ENCODE measurements around the gene CDIPT.

The CDIPT gene

GRCh38 chr16:29825145-29826044, 37.6 kb downstream of the CDIPT start:
- peak; percentile 51 for DNase-seq (ENCODE audit: low spot score)

DNA sequence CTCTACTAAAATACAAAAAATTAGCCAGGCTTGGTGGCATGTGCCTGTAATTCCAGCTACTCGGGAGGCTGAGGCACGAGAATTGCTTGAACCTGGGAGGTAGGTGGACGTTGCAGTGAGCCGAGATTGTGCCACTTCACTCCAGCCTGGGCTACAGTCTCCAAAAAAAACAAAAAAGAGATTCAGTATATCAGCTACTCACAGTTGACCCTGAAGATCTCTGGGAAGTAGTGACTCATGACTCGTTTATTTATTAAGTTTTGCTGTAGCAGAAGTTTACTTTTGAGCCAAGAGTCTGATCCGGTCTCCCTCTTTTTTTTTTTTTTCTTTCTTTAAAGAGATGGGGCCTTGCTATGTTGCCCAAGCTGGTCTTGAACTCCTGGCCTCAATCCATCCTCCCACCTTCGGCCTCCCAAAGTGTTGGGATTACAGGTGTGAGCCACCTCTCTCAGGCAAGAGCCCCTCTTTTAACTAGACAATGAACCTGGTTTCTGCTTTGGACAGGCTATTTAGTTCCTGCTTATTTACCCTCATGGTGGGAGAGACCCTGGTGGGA, 38.4 kb downstream of the CDIPT start:
- no peak for DNase-seq (ENCODE audit: low spot score)

GRCh38 chr16:29821643-29822115, 41.3 kb downstream of the CDIPT start:
- DNase-seq (ENCODE audit: low spot score): no peak

DNA sequence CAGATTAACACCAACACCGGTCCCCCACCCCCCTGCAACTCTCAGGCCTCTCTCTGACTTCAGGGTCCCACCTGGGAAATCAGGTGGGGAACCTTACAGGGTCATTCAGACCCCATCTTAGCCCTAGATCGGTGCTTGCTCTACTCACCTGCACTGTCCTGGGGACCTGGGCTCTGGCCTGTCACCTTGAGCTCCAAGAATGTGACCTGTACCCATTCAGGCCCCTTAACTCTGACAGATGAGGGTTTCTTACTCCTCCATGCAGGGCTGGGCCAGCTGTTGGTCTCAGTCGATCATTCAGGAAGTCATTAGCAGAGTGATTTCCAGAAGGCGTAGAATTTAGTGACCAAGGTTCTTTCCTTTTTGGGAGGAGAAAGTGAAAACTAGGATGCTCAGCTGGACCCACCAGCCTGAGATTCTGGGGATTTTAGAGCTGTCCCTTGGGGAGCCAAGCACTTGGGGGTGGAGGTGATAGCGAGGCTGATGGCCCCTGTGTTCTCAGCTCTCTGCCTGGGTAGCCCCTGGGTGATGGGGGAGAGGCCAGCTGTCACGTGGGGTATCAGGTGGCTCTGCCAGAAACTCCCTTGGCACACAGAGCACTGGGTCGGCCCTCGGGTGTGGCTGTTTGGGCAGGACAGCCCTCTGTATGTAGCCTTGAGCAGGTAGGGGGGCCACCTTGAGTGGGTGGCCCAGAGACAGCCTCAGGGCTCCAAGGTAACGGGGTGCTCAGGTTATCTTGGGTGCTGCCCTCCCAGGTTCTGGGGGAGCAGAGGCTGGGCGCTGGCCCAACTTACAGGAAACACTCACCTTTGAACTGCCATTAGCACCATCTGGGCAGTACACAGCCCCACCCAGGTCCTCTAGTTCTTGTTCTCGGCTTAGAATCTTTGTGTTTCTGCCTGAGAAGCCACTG, 42.0 kb downstream of the CDIPT start:
- peak; percentile 62 for DNase-seq (ENCODE audit: low spot score)

DNA sequence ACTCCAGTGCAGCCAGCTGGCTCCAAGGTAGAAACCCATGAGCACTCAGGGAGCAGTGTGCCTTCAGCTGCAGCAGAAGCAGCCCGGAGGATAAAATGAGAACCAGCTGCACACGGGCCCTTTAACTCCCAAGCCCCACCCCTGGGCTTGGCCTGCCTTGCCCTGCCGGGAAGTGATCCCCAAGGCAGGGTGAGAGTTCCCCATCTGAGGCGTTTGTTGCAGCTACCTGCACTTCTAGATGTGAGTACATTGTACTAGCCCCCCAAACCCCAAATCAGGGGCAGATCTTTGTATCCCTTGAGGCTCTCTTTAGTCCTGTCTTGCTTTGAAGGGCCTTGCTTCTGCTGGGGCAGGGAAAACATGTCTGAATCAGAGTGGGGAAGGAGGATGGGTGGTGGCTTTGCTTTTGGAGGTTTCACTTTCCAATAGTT, 42.7 kb downstream of the CDIPT start, which contains the start of gene MVP:
Gene MVP (plus strand): TSS at position 192 of the 431 bp plus-strand sequence. CDS start 10,088 bp downstream, outside the sequence.
- peak; percentile 55 for DNase-seq (ENCODE audit: low spot score)

DNA sequence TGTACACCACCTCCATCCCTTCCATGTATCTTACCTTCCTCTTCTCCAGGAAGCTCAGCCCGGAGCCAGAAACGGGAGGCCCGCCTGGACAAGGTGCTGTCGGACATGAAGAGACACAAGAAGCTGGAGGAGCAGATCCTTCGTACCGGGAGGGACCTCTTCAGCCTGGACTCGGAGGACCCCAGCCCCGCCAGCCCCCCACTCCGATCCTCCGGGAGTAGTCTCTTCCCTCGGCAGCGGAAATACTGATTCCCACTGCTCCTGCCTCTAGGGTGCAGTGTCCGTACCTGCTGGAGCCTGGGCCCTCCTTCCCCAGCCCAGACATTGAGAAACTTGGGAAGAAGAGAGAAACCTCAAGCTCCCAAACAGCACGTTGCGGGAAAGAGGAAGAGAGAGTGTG, 43.5 kb downstream of the CDIPT start:
- no peak for DNase-seq (ENCODE audit: low spot score)

- no peak for DNase-seq (ENCODE audit: low spot score)
These were observed 44.9 kb downstream of the CDIPT start for GRCh38 chr16:29818082-29818481.

DNA sequence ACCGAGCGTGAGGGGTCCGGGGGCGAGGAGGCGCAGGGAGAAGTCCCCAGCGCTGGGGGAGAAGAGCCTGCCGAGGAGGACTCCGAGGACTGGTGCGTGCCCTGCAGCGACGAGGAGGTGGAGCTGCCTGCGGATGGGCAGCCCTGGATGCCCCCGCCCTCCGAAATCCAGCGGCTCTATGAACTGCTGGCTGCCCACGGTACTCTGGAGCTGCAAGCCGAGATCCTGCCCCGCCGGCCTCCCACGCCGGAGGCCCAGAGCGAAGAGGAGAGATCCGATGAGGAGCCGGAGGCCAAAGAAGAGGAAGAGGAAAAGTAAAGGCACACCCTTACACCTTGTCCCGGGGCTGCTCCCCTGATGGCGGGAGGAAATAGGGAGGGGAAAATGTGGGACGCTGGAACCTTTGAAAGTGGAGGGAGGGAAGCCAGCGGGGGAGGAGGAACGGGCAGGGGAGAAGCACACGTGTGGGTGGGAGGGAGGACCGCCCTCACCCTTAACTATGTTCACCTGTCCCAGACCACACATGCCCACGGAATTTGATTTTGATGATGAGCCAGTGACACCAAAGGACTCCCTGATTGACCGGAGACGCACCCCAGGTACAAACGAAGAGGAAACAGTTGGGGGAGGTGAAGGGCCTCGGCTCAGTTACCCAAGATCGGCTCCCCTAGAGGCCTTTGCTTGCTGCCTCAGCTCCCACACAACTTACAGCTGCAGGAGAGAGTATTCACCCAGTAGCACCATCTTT, 46.2 kb downstream of the CDIPT start:
- DNase-seq (ENCODE audit: low spot score): peak; percentile 38

- DNase-seq (ENCODE audit: low spot score): peak; percentile 100
These were observed 47.0 kb downstream of the CDIPT start, which contains the start of gene PAGR1 for GRCh38 chr16:29815793-29816693. Gene PAGR1, plus strand, starts transcription at chr16:29816152. Its CDS starts 374 bp downstream, at chr16:29816526.

DNA sequence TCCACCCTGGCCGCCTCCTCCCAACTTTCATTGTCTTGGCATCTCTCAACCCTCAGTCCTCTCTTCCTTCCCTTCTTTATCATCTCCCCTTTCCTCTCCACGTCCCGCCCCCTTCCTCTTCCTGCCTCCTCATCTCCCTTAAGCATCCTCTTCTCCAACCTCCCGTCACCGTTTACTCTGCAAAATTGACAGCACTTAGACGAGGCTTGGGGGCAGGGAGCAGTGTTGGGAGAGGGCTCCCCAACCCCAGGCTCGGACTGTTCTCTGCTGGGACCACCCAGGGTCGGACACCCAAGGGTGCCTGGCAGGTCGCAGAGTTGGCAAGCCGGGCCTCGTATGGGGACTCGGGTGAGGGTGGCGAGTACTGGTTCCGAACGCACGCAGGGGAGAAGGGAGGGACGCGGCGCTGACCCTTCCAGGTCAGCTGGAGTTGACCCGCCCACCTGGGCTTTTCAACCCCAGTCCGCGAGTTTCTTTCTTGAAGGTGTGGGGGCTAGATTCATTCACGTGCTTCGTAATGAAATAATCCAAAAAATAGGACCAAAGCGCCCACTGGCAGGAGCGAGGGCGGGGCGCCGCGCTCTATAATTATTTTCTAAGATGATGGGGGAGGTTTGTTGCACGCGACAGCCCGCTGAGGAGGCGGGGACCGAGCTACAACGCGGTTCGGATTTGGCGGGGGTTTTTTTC, 47.8 kb downstream of the CDIPT start:
- peak; percentile 35 for DNase-seq (ENCODE audit: low spot score)

GRCh38 chr16:29814592-29814991, 48.4 kb downstream of the CDIPT start:
- no peak for DNase-seq (ENCODE audit: low spot score)

- DNase-seq (ENCODE audit: low spot score): no peak
These were observed 49.1 kb downstream of the CDIPT start for GRCh38 chr16:29813644-29814562.

- DNase-seq (ENCODE audit: low spot score): no peak
These were observed 50.0 kb downstream of the CDIPT start for GRCh38 chr16:29812754-29813643.

- peak; percentile 53 for DNase-seq (ENCODE audit: low spot score)
These were observed 50.9 kb downstream of the CDIPT start, which contains the start of gene PRRT2 for GRCh38 chr16:29811896-29812665. Gene PRRT2, plus strand, starts transcription at chr16:29812193. Its CDS starts 862 bp downstream, at chr16:29813055.

- DNase-seq (ENCODE audit: low spot score): peak; percentile 67
These were observed 51.7 kb downstream of the CDIPT start for GRCh38 chr16:29811170-29811895.

DNA sequence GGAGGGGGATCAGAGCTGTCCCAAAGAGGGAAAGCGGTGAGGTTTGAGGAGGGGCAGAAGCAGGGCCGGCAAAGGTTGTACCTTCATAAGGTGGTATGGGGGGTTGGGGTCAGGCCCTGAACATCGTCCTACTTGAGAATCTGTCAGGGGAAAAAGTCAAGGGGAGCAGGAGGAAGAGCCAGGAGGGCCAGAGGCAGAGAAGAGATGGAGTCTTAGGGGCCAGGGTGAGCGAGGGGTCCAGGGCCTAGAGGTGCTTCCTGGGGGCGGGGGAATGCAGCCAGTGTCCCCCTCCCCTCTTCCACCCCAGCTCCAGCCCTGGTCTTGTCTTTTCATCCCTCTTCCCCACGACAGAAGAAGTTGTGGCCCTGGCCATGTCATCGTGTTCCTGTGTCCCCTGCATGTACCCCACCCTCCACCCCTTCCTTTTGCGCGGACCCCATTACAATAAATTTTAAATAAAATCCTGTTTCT, 52.3 kb downstream of the CDIPT start:
- DNase-seq (ENCODE audit: low spot score): no peak

Measured in CD4-positive, alpha-beta T cell treated with Interleukin-15 for 4 hours (primary cell).